ENCODE data around the gene ABHD11. TPM values are rescaled to one million over a fixed set of nuclear protein-coding genes. Genes with fewer than 3 reads are reported as not detected.

ABHD11 gene
- total RNA-seq, 1 donor from 2014 or later: 43.9 TPM

DNA sequence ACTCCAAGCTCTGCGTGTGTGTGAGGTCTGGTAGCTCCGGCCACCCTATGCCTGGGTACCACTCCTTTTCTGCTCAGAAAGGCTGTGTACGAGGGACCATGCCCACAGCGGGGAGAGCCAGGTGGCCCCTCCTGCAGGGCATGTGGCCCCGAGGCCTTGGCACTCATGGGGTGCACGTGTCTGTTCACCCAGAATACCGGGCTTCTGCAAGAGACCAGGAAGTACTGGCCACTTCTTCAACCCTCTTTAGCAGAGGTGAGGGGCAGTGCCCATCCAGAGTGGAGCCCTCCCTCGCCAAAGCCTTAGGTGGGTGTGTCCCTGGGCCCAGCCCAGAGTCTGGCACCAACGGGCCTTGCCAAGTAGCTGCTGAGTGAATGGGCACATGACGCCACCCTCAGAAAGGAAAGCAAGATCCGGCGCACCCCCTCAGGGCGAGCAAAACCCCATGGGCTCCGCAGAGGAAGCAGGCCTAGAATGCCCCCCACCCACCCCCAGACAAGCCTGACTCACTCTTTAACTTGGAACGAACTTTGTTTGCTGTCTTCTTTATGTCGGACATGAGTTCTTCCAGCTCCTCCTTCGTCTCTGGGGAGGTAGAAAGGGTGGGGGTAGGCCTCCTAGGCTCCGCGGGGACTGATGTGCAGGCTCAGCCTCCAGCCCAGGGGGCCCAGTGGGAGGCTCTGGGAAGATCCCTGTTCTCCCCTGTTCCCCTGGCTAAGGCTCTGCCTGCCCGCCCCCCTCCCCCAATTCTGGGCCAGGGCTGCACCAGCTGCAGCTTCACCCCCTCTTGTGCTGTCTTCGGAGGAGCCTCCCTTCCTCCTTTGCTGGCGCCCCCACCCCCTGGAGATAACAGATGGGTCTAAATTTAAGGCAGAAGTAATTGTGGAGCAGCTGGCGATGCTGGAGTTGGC is 33.7 kb downstream of the ABHD11 start:
- peaks cover 9% of the 10 kb centered on the region for H3K36me3 Mint-ChIP-seq
- no peak for DNase-seq (ENCODE audit: extremely low spot score, unreplicated experiment)
- H3K9me3 Mint-ChIP-seq: no peaks in the 10 kb centered on the region
- H3K27ac Mint-ChIP-seq: no peak overlapping the region
- H3K27me3 Mint-ChIP-seq: no peaks in the 10 kb centered on the region
- TF ChIP-seq, protein P1, sequence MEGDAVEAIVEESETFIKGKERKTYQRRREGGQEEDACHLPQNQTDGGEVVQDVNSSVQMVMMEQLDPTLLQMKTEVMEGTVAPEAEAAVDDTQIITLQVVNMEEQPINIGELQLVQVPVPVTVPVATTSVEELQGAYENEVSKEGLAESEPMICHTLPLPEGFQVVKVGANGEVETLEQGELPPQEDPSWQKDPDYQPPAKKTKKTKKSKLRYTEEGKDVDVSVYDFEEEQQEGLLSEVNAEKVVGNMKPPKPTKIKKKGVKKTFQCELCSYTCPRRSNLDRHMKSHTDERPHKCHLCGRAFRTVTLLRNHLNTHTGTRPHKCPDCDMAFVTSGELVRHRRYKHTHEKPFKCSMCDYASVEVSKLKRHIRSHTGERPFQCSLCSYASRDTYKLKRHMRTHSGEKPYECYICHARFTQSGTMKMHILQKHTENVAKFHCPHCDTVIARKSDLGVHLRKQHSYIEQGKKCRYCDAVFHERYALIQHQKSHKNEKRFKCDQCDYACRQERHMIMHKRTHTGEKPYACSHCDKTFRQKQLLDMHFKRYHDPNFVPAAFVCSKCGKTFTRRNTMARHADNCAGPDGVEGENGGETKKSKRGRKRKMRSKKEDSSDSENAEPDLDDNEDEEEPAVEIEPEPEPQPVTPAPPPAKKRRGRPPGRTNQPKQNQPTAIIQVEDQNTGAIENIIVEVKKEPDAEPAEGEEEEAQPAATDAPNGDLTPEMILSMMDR (conservative IDR thresholded peaks at IDR 0.05): no peak
- H3K4me1 Mint-ChIP-seq (ENCODE audit: unreplicated experiment): peaks cover 10% of the 10 kb centered on the region
- no peak overlapping the region for H3K4me3 Mint-ChIP-seq

DNA sequence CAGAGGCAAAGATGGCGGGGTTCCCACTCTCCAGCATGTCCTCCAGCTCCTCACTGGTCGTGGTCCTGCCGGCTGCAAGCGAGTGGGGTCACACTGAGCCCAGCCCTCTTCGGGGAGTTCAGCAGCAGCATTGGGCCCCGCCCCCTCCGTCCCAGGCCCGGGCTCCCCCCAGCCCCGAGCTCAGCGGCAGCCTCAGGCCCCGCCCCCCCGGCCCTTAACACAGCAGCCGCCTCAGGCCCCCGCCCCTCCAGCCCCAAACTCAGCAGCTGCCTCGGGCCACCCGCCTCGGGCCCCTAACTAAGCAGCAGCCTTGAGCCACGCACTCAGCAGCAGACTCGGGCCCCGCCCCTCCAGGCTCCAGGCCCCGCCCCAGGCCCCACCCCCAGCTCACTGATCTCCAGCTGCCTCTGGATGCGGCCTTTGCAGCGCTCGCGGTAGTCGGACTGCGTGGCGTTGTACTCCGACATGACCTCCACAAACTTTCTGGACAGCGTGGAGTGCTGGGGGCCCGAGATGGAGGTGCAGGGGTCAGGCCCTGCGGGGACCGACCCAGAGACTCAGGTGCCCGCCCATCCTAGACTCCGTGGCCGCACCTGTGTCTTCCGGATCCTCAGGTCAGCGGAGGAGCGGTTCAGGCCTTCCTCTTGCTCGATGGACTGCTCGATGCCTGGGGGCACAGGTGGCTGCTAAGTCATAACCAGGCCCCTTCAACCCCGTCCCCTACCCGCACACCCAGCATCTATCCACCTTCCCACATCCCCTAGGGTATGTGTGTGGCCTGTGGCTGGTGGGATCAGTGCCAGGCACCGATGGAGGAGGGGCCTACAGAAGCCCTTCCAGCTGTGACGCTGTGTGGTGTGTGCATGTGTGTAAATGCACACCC is 34.6 kb downstream of the ABHD11 start:
- TF ChIP-seq, protein P1 (conservative IDR thresholded peaks at IDR 0.05): no peak
- H3K9me3 Mint-ChIP-seq: no peaks in the 10 kb centered on the region
- H3K4me3 Mint-ChIP-seq: no peak overlapping the region
- no peaks in the 10 kb centered on the region for H3K27me3 Mint-ChIP-seq
- peaks cover 10% of the 10 kb centered on the region for H3K4me1 Mint-ChIP-seq (ENCODE audit: unreplicated experiment)
- DNase-seq (ENCODE audit: extremely low spot score, unreplicated experiment): no peak
- no peak overlapping the region for H3K27ac Mint-ChIP-seq
- H3K36me3 Mint-ChIP-seq: peaks cover 9% of the 10 kb centered on the region

DNA sequence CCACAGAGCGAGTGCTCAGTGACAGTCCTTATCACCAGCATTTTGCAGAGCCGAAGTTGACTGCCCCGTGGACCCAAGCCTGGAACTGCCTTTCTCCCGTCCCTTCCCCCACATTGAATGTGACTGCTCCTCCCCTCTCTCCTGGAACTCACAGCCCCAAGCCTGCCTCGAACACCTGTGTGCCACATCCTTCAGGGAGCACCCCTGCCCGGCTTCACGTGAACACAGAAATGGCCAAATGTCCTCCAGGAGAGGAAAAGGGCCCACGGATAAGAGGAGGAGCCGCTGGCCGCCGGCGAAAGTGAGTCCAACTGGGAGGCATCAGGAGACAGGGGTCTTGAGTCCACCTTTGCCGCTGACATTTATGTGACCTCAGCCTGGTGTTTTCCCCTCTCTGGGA is 35.4 kb downstream of the ABHD11 start:
- TF ChIP-seq, protein P1 (conservative IDR thresholded peaks at IDR 0.05): no peak
- H3K9me3 Mint-ChIP-seq: no peaks in the 10 kb centered on the region
- peak overlapping the region; percentile 39 for H3K27ac Mint-ChIP-seq
- DNase-seq (ENCODE audit: extremely low spot score, unreplicated experiment): no peak
- no peak overlapping the region for H3K4me3 Mint-ChIP-seq
- peaks cover 9% of the 10 kb centered on the region for H3K36me3 Mint-ChIP-seq
- no peaks in the 10 kb centered on the region for H3K27me3 Mint-ChIP-seq
- peaks cover 10% of the 10 kb centered on the region for H3K4me1 Mint-ChIP-seq (ENCODE audit: unreplicated experiment)

DNA sequence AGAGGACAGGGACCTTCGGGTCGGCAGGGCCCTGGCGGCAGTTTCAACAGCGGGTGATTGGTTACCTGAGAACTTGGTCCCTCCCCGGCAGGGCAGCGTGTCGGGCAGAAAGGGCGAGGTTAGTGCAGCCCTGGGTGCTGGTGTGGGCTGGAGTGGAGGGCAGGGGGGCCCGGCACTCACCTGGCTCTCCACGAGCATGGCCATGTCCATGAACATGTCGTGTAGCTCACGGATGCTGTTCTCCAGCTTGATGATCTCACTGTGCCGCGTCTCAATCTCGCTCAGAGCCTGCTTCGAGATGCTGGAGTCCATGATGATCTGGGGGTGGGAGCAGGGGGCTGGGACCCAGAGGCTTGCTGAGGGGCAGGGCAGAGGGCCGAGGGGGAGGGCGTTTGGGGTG is 35.9 kb downstream of the ABHD11 start:
- Mint-ChIP-seq H3K4me1 (ENCODE audit: unreplicated experiment) (peaks cover 10% of the 10 kb centered on the region), H3K4me3 (no peak overlapping the region), H3K36me3 (peaks cover 9% of the 10 kb centered on the region), H3K27me3 (no peaks in the 10 kb centered on the region), H3K27ac (peak overlapping the region; percentile 77), H3K9me3 (no peaks in the 10 kb centered on the region)
- DNase-seq (ENCODE audit: extremely low spot score, unreplicated experiment): no peak
- TF ChIP-seq, protein P1 (conservative IDR thresholded peaks at IDR 0.05): no peak

DNA sequence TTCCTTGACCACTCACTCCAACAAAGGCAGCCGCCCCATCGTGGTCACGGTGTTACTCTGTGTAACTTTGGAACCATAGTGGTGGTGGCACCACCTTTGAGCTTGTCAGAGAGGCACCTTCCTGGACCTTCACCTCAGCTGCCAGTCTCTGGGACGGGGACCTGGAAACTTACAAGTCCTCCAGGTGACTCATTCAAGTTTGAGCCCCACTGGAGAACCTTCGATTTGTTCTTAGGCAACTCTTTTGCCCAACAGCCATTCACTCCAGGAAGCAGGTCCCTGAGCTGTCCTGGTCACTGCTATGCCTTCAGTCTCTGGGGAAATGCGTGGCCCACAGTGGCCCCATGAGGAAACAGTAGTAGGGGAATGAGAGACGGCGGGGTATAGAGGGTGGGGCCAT is 36.4 kb downstream of the ABHD11 start:
- H3K36me3 Mint-ChIP-seq: peaks cover 11% of the 10 kb centered on the region
- peaks cover 10% of the 10 kb centered on the region for H3K4me1 Mint-ChIP-seq (ENCODE audit: unreplicated experiment)
- H3K27ac Mint-ChIP-seq: peak overlapping the region; percentile 77
- no peak overlapping the region for H3K4me3 Mint-ChIP-seq
- DNase-seq (ENCODE audit: extremely low spot score, unreplicated experiment): no peak
- TF ChIP-seq, protein P1 (conservative IDR thresholded peaks at IDR 0.05): no peak
- no peaks in the 10 kb centered on the region for H3K9me3 Mint-ChIP-seq
- no peaks in the 10 kb centered on the region for H3K27me3 Mint-ChIP-seq

All from type B pancreatic cell (in vitro differentiated cells).